Measurements from ENCODE around the gene CCT2. TPM values are rescaled to one million over a fixed set of nuclear protein-coding genes. Genes with fewer than 3 reads are reported as not detected.

The CCT2 gene
- total and polyA plus RNA-seq, 10 of the 15 experiments (the other 5 are each of a cell fraction or from before 2014, with no cell fraction given), result 242 to 418 (median 348) TPM

- in situ Hi-C loops (cut with MboI) (loop anchor here (10.0 kb wide), 1 partner anchor 500 kb away; no protein-coding TSS in a partner anchor), intact Hi-C loops (cut with micrococcal nuclease; ENCODE audit: unreplicated experiment) (no loop called here)
- H2AFZ ChIP-seq (ENCODE audit: control insufficient read depth, low read depth, low read length), result no peak overlapping the region
- ChIA-PET SMC1A (ENCODE audit: uncharacterized antibody, unreplicated experiment) (interaction anchor here (1.3 to 1.5 kb wide), 2 partner anchors 259 to 287 kb away, joined by 4 to 6 read pairs; no protein-coding TSS in a partner anchor), POLR2A (no interaction called here), CTCF (interaction anchor here (1.1 kb wide), 1 partner anchor 488 kb away, joined by 4 read pairs; no protein-coding TSS in a partner anchor), RAD21 (ENCODE audit: unreplicated experiment) (no interaction called here)
- H3K4me3 ChIP-seq, result no peak overlapping the region
- H3K9ac ChIP-seq (ENCODE audit: control insufficient read depth, insufficient read depth, low read length), result no peak overlapping the region
- no peak for DNase-seq (ENCODE audit: low read depth, low spot score)
- no peak for FAIRE-seq
- H3K27ac ChIP-seq (ENCODE audit: control insufficient read depth, insufficient read depth), result no peak overlapping the region
- H4K20me1 ChIP-seq (ENCODE audit: control insufficient read depth, insufficient read depth), result no peaks in the 10 kb centered on the region
- H3K4me1 ChIP-seq (ENCODE audit: control insufficient read depth, insufficient read depth, low read length), result no peaks in the 10 kb centered on the region
- peaks cover 0 to 1% of the 10 kb centered on the region in 2 experiments; a peak in 1 of 4 replicates for H3K27me3 ChIP-seq (replicated peaks in 1 of 2; ENCODE audit: control insufficient read depth in 2 of 2, insufficient read depth in 2 of 2, low read length in 1 of 2)
- no peaks in the 10 kb centered on the region for H3K79me2 ChIP-seq (ENCODE audit: control insufficient read depth, insufficient read depth, low read length)
- BruUV-seq (replicated peaks), result no TSS peak
- H3K36me3 ChIP-seq (ENCODE audit: control insufficient read depth in 2 of 2, insufficient read depth in 2 of 2, low read length in 1 of 2), result no peaks in the 10 kb centered on the region
- WGBS (ENCODE audit: insufficient coverage, insufficient replicate concordance, low lambda C conversion rate, missing lambda C conversion rate), result 48% methylated on average over 2 of the region's 2 CpGs
- H3K9me3 ChIP-seq (replicated peaks; ENCODE audit: control insufficient read depth, insufficient read depth, low read length), result no peaks in the 10 kb centered on the region
- H3K4me2 ChIP-seq (ENCODE audit: control insufficient read depth, insufficient read depth), result no peak overlapping the region
- TF ChIP-seq SUZ12 (IDR thresholded peaks at IDR 0.05; ENCODE audit: unreplicated experiment) (no peak), MTA2 (IDR thresholded peaks at IDR 0.05; ENCODE audit: low read depth) (no peak), POU2F2 (IDR thresholded peaks at IDR 0.05; ENCODE audit: borderline replicate concordance, low read depth, low read length) (no peak), FOXK2 (IDR thresholded peaks at IDR 0.05) (no peak), BMI1 (IDR thresholded peaks at IDR 0.05; ENCODE audit: borderline replicate concordance) (no peak), YBX1 (IDR thresholded peaks at IDR 0.05) (no peak)
- ATAC-seq, result no peak
These were observed 59.8 kb downstream of the CCT2 start for GRCh38 chr12:69645031-69645430.

- Histone ChIP-seq H3K9ac (ENCODE audit: control insufficient read depth, insufficient read depth, low read length) (no peak overlapping the region), H3K79me2 (ENCODE audit: control insufficient read depth, insufficient read depth, low read length) (no peaks in the 10 kb centered on the region), H2AFZ (ENCODE audit: control insufficient read depth, low read depth, low read length) (no peak overlapping the region), H3K27ac (ENCODE audit: control insufficient read depth, insufficient read depth) (no peak overlapping the region), H3K9me3 (replicated peaks; ENCODE audit: control insufficient read depth, insufficient read depth, low read length) (no peaks in the 10 kb centered on the region), H3K36me3 (ENCODE audit: control insufficient read depth in 2 of 2, insufficient read depth in 2 of 2, low read length in 1 of 2) (no peaks in the 10 kb centered on the region), H3K27me3 (replicated peaks in 1 of 2; ENCODE audit: control insufficient read depth in 2 of 2, insufficient read depth in 2 of 2, low read length in 1 of 2) (peaks cover 0 to 1% of the 10 kb centered on the region in 2 experiments; a peak in 1 of 4 replicates), H3K4me2 (ENCODE audit: control insufficient read depth, insufficient read depth) (no peak overlapping the region), H4K20me1 (ENCODE audit: control insufficient read depth, insufficient read depth) (no peaks in the 10 kb centered on the region), H3K4me1 (ENCODE audit: control insufficient read depth, insufficient read depth, low read length) (no peaks in the 10 kb centered on the region), H3K4me3 (no peak overlapping the region)
- CTCF ChIA-PET, result interaction anchor here (3.1 kb wide), 1 partner anchor 8 kb away, joined by 18 read pairs; no protein-coding TSS in a partner anchor
- POLR2A ChIA-PET, result no interaction called here
- no TSS peak for BruUV-seq (replicated peaks)
- SMC1A ChIA-PET (ENCODE audit: uncharacterized antibody, unreplicated experiment), result no interaction called here
- FAIRE-seq (no peak), DNase-seq (ENCODE audit: low read depth, low spot score) (no peak), ATAC-seq (no peak)
- TF ChIP-seq RBBP5 (conservative IDR thresholded peaks at IDR 0.05) (no peak), EGR1 (IDR thresholded peaks at IDR 0.05; ENCODE audit: borderline replicate concordance in 1 of 2, low read depth in 2 of 2, low read length in 2 of 2) (no peak), ZBTB40 (IDR thresholded peaks at IDR 0.05; ENCODE audit: borderline replicate concordance) (no peak), FOS (IDR thresholded peaks at IDR 0.05; ENCODE audit: borderline replicate concordance, extremely low read depth, insufficient read length) (no peak), CBX3 (IDR thresholded peaks at IDR 0.05; ENCODE audit: borderline replicate concordance, low read depth) (no peak), MAX (IDR thresholded peaks at IDR 0.05; ENCODE audit: low read depth, low read length) (no peak)
- RAD21 ChIA-PET (ENCODE audit: unreplicated experiment), result no interaction called here
- 0% methylated on average over 4 of the region's 4 CpGs for WGBS (ENCODE audit: insufficient coverage, insufficient replicate concordance, low lambda C conversion rate, missing lambda C conversion rate)
- in situ Hi-C loops (cut with MboI) (loop anchor here (10.0 kb wide), 1 partner anchor 502 kb away; no protein-coding TSS in a partner anchor), intact Hi-C loops (cut with micrococcal nuclease; ENCODE audit: unreplicated experiment) (no loop called here)
These were observed 61.9 kb downstream of the CCT2 start for GRCh38 chr12:69647178-69647577.
